ENCODE measurements around the gene FGF12.

The FGF12 gene

GRCh38 chr3:192165552-192165951, 561.8 kb downstream of the FGF12 start:
- FAIRE-seq (no peak), DNase-seq (ENCODE audit: insufficient read length, low spot score) (no peak)
- no peak for TF ChIP-seq CTCF (IDR thresholded peaks at IDR 0.05; ENCODE audit: insufficient read depth, missing control alignments)

GRCh38 chr3:192161661-192162060, 565.7 kb downstream of the FGF12 start:
- no peak for TF ChIP-seq CTCF (IDR thresholded peaks at IDR 0.05; ENCODE audit: insufficient read depth, missing control alignments)
- no peak for DNase-seq (ENCODE audit: insufficient read length, low spot score)
- no peak for FAIRE-seq

- DNase-seq (ENCODE audit: insufficient read length, low spot score) = no peak
- FAIRE-seq = no peak
- no peak for TF ChIP-seq CTCF (IDR thresholded peaks at IDR 0.05; ENCODE audit: insufficient read depth, missing control alignments)
Measured at GRCh38 chr3:192156382-192156781, 571.0 kb downstream of the FGF12 start.

GRCh38 chr3:192155194-192155593, 572.1 kb downstream of the FGF12 start:
- FAIRE-seq = no peak
- no peak for TF ChIP-seq CTCF (IDR thresholded peaks at IDR 0.05; ENCODE audit: insufficient read depth, missing control alignments)
- no peak for DNase-seq (ENCODE audit: insufficient read length, low spot score)

GRCh38 chr3:192133271-192133670, 594.1 kb downstream of the FGF12 start:
- TF ChIP-seq CTCF (IDR thresholded peaks at IDR 0.05; ENCODE audit: insufficient read depth, missing control alignments) = no peak
- no peak for DNase-seq (ENCODE audit: insufficient read length, low spot score)
- no peak for FAIRE-seq

- FAIRE-seq (peak; percentile 84), DNase-seq (ENCODE audit: insufficient read length, low spot score) (no peak)
- TF ChIP-seq CTCF (IDR thresholded peaks at IDR 0.05; ENCODE audit: insufficient read depth, missing control alignments) = peak; percentile 66
Measured at GRCh38 chr3:192130534-192131132, 596.7 kb downstream of the FGF12 start.

GRCh38 chr3:192129586-192129985, 597.8 kb downstream of the FGF12 start:
- no peak for DNase-seq (ENCODE audit: insufficient read length, low spot score)
- no peak for FAIRE-seq
- no peak for TF ChIP-seq CTCF (IDR thresholded peaks at IDR 0.05; ENCODE audit: insufficient read depth, missing control alignments)
